ENCODE data around the gene BCLAF3.

- TF ChIP-seq CREB1 (IDR thresholded peaks at IDR 0.05) = no peak
- no peak for TF ChIP-seq CREB1 (CRISPR knock-in tag; IDR thresholded peaks at IDR 0.05)
- no peak for TF ChIP-seq ZNF277 (CRISPR knock-in tag; IDR thresholded peaks at IDR 0.05; ENCODE audit: borderline replicate concordance)
- TF ChIP-seq PHF8 (IDR thresholded peaks at IDR 0.05; ENCODE audit: borderline replicate concordance, low read length) = no peak
- TF ChIP-seq SIX5 (IDR thresholded peaks at IDR 0.05; ENCODE audit: borderline replicate concordance in 1 of 2, insufficient read depth in 1 of 2, low read depth in 1 of 2, low read length in 2 of 2) = no peak
- no peak for TF ChIP-seq PKNOX1 (IDR thresholded peaks at IDR 0.05)
- no peak for TF ChIP-seq CCAR2 (IDR thresholded peaks at IDR 0.05; ENCODE audit: low read depth, low read length)
- no peak for TF ChIP-seq CHD7 (IDR thresholded peaks at IDR 0.05; ENCODE audit: low read depth, low read length)
- TF ChIP-seq ZNF274 (IDR thresholded peaks at IDR 0.05; ENCODE audit: borderline replicate concordance, low read depth, low read length) = no peak
- TF ChIP-seq SIN3A (IDR thresholded peaks at IDR 0.05; ENCODE audit: borderline replicate concordance in 2 of 2, control insufficient read depth in 1 of 2, low read depth in 2 of 2, low read length in 2 of 2) = no peak
- TF ChIP-seq CHD1 (IDR thresholded peaks at IDR 0.05; ENCODE audit: low read length) = no peak
- TF ChIP-seq ZNF551 (CRISPR knock-in tag; IDR thresholded peaks at IDR 0.05) = no peak
- no peak for TF ChIP-seq EZH2 (IDR thresholded peaks at IDR 0.05; ENCODE audit: borderline replicate concordance, low read depth, low read length)
- no peak for TF ChIP-seq USF2 (CRISPR knock-in tag; IDR thresholded peaks at IDR 0.05)
- TF ChIP-seq CTCF (IDR thresholded peaks at IDR 0.05 in 2 of 3, conservative IDR thresholded peaks at IDR 0.05 in 1 of 3; ENCODE audit: insufficient read depth in 2 of 3, low read depth in 1 of 3, low read length in 3 of 3) = no peak
Observed at GRCh38 chrX:19986531-19986930, 4.3 kb downstream of the BCLAF3 start.

Measured in K562 (cell line).